ENCODE measurements around the gene WNK4.
"Not testable (repeated sequence)": the region's sequence is repeated elsewhere in the genome, so short reads cannot be mapped to it uniquely, and the experiment has no call there.

WNK4 gene

GRCh38 chr17:42779936-42780850 is at the start of gene WNK4:
TSS of gene WNK4 (plus strand) at chr17:42780610. CDS start at chr17:42780699, 89 bp downstream.
- no peak for DNase-seq

- no peak for DNase-seq
These were observed 39.7 kb upstream of the WNK4 start for GRCh38 chr17:42740699-42741098.

GRCh38 chr17:42742916-42743315 is 37.5 kb upstream of the WNK4 start:
- DNase-seq: not testable (repeated sequence)

- no peak for DNase-seq
These were observed 36.7 kb upstream of the WNK4 start for GRCh38 chr17:42743595-42744282.

GRCh38 chr17:42744283-42744805 is 36.1 kb upstream of the WNK4 start:
- peak; percentile 79 for DNase-seq

GRCh38 chr17:42744806-42745617 is 35.4 kb upstream of the WNK4 start, which contains the start of gene EZH1:
TSS of gene EZH1 (minus strand) at chr17:42745040. CDS start at chr17:42728941, 16,099 bp downstream.
- DNase-seq: peak; percentile 96

GRCh38 chr17:42748202-42748907 is 32.1 kb upstream of the WNK4 start:
- no peak for DNase-seq

- no peak for DNase-seq
These were observed 31.3 kb upstream of the WNK4 start for GRCh38 chr17:42748908-42749798.

- DNase-seq: no peak
These were observed 29.6 kb upstream of the WNK4 start for GRCh38 chr17:42750739-42751344.

- no peak for DNase-seq
These were observed 28.8 kb upstream of the WNK4 start for GRCh38 chr17:42751628-42752027.

GRCh38 chr17:42754782-42755181 is 25.6 kb upstream of the WNK4 start:
- no peak for DNase-seq

- DNase-seq: peak; percentile 73
These were observed 20.3 kb upstream of the WNK4 start for GRCh38 chr17:42759982-42760651.

GRCh38 chr17:42760652-42761581 is 19.5 kb upstream of the WNK4 start, which contains the start of gene RAMP2:
TSS of gene RAMP2 (plus strand) at chr17:42761227. CDS start at chr17:42761262, 35 bp downstream.
- DNase-seq: peak; percentile 56

- DNase-seq: no peak
These were observed 18.8 kb upstream of the WNK4 start for GRCh38 chr17:42761638-42762037.

GRCh38 chr17:42766124-42766523 is 14.3 kb upstream of the WNK4 start:
- no peak for DNase-seq

GRCh38 chr17:42767512-42767911 is 12.9 kb upstream of the WNK4 start:
- DNase-seq: no peak

- DNase-seq: not testable (repeated sequence)
These were observed 12.4 kb upstream of the WNK4 start for GRCh38 chr17:42768006-42768405.

GRCh38 chr17:42769964-42770363 is 10.4 kb upstream of the WNK4 start:
- DNase-seq: not testable (repeated sequence)

- DNase-seq: no peak
These were observed 7.5 kb upstream of the WNK4 start for GRCh38 chr17:42772945-42773289.
